Measurements from ENCODE around the gene ODAD2.
A peak's percentile ranks its signal among the peaks of the same experiment; 100 is the strongest.
"Not testable (repeated sequence)": the region's sequence is repeated elsewhere in the genome, so short reads cannot be mapped to it uniquely, and the experiment has no call there.

ODAD2 gene

DNA sequence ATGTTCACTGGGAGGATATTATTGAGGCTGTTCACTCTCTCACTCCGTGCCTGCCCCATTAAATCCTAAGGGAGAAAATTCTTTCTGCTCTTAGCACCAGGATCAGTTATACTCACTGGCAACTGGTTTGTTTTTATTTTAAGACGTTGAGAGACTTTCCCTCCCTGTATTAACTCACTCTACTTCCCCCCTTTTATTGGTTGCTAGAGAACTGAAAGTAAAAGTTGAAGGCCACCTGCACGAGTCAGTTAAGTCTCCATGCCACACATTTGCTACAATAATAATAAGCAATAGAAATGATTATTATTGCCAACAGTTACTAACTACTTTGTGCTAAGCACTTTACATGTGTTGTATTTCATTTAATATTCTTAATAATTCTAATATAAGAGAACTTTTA, 40.5 kb downstream of the ODAD2 start:
- DNase-seq = peak; percentile 67

DNA sequence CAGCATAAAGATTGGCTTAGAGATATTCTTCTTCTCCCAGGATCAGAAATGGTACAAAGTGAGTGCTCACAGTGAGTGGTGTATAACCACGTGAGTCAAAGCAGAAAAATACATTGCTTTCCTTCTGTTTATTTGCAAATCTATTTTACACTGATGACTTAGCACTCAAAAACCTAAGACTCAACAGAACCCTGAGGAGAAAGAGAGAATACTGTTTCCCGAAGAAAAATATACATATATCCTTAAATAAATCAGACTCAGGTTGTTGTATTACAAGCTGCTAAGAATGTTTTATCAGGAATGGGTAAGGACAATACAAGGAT, 48.7 kb downstream of the ODAD2 start:
- DNase-seq = no peak

- no peak for DNase-seq
These were observed 49.2 kb downstream of the ODAD2 start for GRCh38 chr10:27949528-27950241.

GRCh38 chr10:27948186-27948585, 50.7 kb downstream of the ODAD2 start:
- DNase-seq = no peak

DNA sequence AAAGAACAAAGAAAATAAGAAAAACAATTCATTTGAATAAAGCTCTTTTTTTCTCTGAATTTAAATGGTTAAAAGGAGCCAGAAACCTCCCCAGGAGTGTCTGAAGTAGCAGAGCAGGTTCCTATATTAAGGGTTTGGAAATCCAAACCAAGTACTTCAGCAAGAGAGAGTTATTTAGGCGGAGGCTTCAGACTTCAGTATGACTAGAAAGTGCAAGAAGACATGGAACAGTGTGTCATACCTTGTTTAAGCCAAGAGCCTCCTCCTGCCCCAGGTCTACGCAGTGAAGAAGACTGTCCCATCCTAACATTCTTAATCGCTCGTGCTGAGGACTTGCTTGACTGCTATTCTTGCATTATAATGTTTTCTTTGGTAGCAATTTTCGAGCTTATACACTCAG, 51.3 kb downstream of the ODAD2 start:
- no peak for DNase-seq

- DNase-seq = no peak
These were observed 54.9 kb downstream of the ODAD2 start for GRCh38 chr10:27944005-27944404.

GRCh38 chr10:27914888-27915287, 84.0 kb downstream of the ODAD2 start:
- no peak for DNase-seq

DNA sequence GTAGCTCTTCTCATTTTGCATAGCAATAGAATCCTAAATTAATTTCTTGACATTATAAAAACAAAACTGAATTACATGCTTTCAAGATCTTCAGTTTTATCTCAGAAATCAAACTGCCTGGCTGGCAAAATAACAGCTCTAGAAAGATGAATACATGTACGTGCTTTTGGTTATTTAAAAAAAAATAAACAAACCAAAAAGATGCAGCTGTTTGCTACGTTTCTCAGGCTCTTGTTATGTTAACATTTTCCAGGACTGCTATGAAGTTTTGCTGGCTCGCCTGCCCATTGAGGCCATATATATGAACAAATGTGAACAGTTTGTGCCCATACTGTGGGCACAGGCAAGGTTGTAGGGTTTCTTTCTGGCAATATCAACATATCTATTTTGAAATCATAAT, 86.6 kb downstream of the ODAD2 start:
- no peak for DNase-seq

- DNase-seq = no peak
These were observed 87.3 kb downstream of the ODAD2 start for GRCh38 chr10:27911539-27911938.

GRCh38 chr10:27911011-27911410, 87.9 kb downstream of the ODAD2 start:
- DNase-seq = no peak

GRCh38 chr10:27908231-27908630, 90.6 kb downstream of the ODAD2 start:
- no peak for DNase-seq

GRCh38 chr10:27899485-27899884, 99.4 kb downstream of the ODAD2 start:
- not testable (repeated sequence) for DNase-seq

DNA sequence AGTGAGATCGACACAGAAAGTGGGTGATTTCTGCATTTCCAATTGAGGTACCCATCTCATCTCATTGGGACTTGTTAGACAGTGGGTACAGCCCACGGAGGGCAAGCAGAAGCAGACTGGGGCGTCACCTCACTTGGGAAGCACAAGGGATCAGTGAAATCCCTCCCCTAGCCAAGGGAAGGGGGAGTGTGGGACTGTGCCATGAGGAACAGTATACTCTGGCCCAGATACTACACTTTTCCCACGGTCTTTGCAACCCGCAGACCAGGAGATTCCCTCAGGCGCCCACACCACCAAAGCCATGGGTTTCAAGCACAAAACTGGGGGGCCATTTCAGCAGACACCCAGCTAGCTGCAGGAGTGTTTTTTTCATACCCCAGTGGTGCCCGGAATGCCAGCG, 99.8 kb downstream of the ODAD2 start:
- DNase-seq = no peak

DNA sequence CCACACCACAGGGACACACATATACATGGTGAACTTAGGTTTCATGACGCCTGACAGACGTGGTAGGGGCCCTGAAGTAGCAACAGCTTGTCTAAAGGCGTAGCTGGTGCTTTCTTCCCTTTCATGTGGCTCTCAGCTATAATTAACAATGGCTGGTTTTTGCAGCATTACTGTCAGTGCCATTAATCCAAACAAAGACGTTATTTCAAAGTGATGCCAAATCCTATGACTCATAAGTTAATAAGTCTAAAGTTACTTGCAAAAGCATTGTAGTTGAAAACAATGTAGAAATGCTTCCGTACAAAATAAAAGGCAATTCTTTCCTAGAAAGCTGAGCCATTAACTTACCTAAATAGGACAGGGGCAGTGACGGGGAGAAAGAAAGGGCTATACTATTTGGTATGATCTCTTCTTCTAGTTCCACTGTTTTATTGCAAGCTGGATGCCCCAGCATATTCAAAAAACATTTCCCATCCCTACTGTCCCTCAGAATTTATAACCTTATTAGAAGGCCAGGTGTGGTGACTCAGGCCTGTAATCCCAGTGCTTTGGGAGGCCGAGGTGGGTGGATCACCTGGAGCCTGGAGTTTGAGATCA, 105.4 kb downstream of the ODAD2 start:
- DNase-seq = no peak

GRCh38 chr10:27890971-27891370, 107.9 kb downstream of the ODAD2 start:
- DNase-seq = no peak

- no peak for DNase-seq
These were observed 109.4 kb downstream of the ODAD2 start for GRCh38 chr10:27889518-27889917.

GRCh38 chr10:27884185-27884641, 114.7 kb downstream of the ODAD2 start:
- peak; percentile 60 for DNase-seq

DNA sequence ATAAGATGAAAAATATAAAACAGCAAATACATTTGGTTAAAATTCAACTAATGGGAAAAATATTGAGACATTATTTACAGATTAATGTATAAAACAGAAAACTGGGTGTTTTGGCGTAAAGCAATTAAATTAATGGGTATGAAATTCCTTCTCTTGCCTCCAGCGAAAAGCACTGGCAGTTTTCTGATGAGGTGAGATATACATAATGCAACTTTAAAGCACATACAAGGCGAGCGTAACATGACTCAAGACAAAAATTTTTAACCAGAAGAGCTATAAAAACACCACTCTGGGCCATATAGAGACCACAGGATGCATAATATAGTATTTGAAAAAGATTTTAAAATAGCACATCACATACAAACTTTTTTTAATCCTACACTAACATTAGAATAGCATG, 120.6 kb downstream of the ODAD2 start:
- no peak for DNase-seq

DNA sequence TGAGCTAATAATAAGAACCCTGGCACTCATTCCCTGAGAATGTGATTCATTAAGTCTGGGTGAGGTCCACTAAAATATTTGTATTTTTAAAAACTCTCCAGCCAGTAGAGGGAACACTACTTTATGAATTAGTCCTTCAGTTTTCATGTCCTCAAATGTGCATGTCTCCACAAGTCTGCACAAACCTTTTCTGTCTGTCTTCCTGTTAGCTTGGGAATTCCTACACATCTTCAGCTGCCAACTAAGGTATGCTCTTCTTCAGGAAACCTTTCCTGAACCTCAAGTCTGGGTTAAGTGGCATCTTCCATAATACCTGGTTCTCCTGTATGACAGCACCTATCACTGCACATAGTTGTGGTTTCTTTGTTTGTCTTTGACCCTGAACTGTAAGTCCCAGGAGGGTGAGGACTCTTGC, 133.7 kb downstream of the ODAD2 start:
- no peak for DNase-seq

- no peak for DNase-seq
These were observed 137.1 kb downstream of the ODAD2 start for GRCh38 chr10:27861781-27862180.

DNA sequence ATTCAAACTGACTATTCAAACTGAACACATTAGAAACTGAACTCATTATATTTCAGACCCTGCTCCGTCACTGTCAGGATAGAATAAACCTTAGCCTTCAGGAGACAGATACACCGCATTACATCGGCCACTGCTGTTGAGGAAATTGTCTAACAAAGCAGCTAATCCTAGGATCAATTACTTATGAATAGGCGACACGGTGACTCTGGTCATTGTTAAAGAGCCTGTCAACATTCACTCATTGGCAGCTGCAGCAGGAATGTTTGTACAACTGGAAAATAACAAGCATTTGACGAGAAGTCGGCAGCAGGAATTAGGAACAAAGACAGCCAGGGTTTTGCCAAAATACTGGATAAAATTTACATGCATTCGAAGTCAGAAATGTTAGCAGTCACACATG, 141.3 kb downstream of the ODAD2 start:
- DNase-seq = no peak

GRCh38 chr10:27844223-27844622, 154.7 kb downstream of the ODAD2 start:
- DNase-seq = peak; percentile 95

DNA sequence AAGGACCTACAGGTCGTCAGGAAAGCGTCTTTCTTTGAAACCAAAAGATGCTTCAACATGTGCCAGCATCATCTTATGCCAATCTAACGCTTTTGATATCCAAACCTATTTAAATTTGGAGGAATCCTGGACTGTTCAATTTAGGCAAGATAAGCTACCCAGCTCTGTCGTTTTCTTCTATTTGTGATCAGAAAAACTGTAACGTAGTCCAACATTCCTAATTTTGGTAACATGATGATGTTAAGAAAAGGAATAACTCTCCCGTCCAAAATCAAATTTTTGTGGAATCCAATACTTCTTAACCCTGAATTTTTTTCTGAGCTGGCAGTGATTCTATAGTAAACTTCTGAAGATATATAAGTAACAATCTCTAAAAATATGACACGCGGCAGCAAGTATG, 160.0 kb downstream of the ODAD2 start:
- DNase-seq = no peak

DNA sequence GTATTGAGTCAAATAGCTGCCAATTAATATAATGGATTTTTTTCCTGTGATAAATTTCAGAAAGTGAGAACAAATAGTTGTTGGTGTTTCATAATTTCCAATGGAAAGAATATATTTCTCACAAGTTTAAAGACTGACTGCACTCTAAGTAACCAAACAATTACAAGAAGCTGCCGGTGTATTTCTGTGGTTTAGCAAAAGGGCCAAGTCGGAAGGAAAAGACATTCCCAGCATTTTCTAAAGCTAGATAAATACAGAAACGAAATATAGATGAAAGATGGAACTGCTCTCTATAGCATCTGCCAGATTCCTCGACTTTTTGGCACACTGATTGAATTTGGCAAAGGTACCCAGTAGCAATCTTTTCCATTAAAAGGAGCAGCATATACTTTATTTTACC, 160.5 kb downstream of the ODAD2 start:
- DNase-seq = no peak

DNA sequence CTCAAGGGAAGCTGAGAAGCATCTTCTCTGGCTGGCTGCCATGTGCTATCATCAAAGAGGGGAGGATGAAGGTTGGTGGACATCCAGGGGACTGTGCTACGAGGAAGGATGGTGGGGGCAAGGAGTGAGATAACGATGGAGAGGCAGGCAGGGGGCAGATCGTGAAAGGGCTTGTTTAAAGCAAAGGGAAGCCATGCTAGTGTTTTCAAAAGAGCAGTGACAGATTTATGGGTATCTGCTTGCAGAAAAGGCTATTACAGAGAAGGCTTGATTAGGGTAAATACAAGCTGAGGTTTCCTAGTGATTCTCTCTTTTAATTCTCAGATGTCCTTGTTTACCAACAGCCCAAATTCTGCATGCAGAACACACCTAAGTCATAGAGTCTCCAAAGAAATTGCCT, 164.4 kb downstream of the ODAD2 start:
- no peak for DNase-seq
